Transverse colon (tissue), 4 donors: ENCODE data around the gene MFSD6L. TPM values are rescaled to one million over a fixed set of nuclear protein-coding genes. Genes with fewer than 3 reads are reported as not detected.

ENCODE experiments used
- DNase-seq: peaks from one replicate; pipeline ENCODE4 v3.0.0-alpha.2; 2019
- H3K27ac ChIP-seq, 4 donors: fragments of 200-600 bp; sonication (generic); 2 replicates each; pipeline ENCODE4 v1.5.1; 2016 to 2018; ENCODE audit warnings: inconsistent platforms in 4 of 4
- H3K27me3 ChIP-seq: fragments of 200-600 bp; sonication (generic); 2 replicates; pipeline ENCODE4 v1.5.1; 2017; ENCODE audit warnings: inconsistent platforms
- H3K36me3 ChIP-seq, 4 donors: fragments of 200-600 bp; sonication (generic); 2 replicates each; pipeline ENCODE4 v1.5.1; 2017 to 2019; ENCODE audit warnings: inconsistent platforms in 4 of 4
- H3K4me1 ChIP-seq, 4 donors: fragments of 200-600 bp; sonication (generic); 2 replicates each; pipeline ENCODE4 v1.5.1; 2017 to 2020; ENCODE audit warnings: inconsistent platforms in 4 of 4
- H3K4me3 ChIP-seq, 4 donors: fragments of 200-600 bp; sonication (generic); 1 replicate in 1 of 4; 2 replicates in 3 of 4; pipeline versions ENCODE4 v1.5.1 to v1.6.1; 2017 to 2019; ENCODE audit warnings: inconsistent platforms in 4 of 4
- H3K9me3 ChIP-seq, 2 donors: fragments of 200-600 bp; sonication (generic); 2 replicates each; pipeline ENCODE4 v1.5.1; 2017 to 2019; ENCODE audit warnings: inconsistent platforms in 2 of 2
- EP300 ChIP-seq: sonication (generic); formaldehyde crosslinking; IDR thresholded peaks from one replicate; pipeline ENCODE4 v1.6.1; 2017; ENCODE audit warnings: antibody characterized with exemption, low read depth
- POLR2A ChIP-seq: fragments of 450-650 bp; IDR thresholded peaks from one replicate; pipeline ENCODE4 v1.6.1; 2016; ENCODE audit warnings: antibody characterized with exemption, mild to moderate bottlenecking, moderate library complexity
- POLR2AphosphoS5 ChIP-seq, 3 donors: sonication (generic); formaldehyde crosslinking; IDR thresholded peaks; one replicate each; pipeline ENCODE4 v1.6.1; 2016; ENCODE audit warnings: antibody characterized with exemption in 3 of 3
- WGBS, 2 donors: methylation state at CpG; one replicate each; pipeline ENCODE4 v1.1.5; 2018; ENCODE audit warnings: low coverage in 1 of 2; 5-methylcytosine and 5-hydroxymethylcytosine counted together
- in situ Hi-C, 4 donors: fragments of 200-750 bp; cut with MboI; loops; one replicate each; pipeline versions ENCODE4 v1.15.0 to v1.15.1; 2017; ENCODE audit warnings: low sequenced_read_pairs in 3 of 4, low pct_ligation_motif_present in 1 of 4, low pct_unique_long_range_greater_than_20kb in 1 of 4
- intact Hi-C: fragments of 100-400 bp; cut with DNase I; formaldehyde crosslinking; loops from one replicate; pipeline ENCODE4 v1.15.1; 2023; ENCODE audit warnings: low total_unique reads
- total RNA-seq, 4 donors: library from RNA; depleted of rRNA; stranded (reverse); fragments of >200 nt; gene quantifications; one replicate each; pipeline ENCODE4 v1.1.0, GENCODE V29; 2016
- TF ChIP-seq, protein P1 (sequence below), 5 experiments: fragments of 200-600 bp in 3 of 5; fragments of 450-650 bp in 2 of 5; sonication (generic) in 3 of 5; IDR thresholded peaks; 1 replicate in 2 of 5; 2 replicates in 3 of 5; pipeline ENCODE4 v1.5.1; 2016 to 2017; ENCODE audit warnings: antibody characterized with exemption in 5 of 5, inconsistent platforms in 3 of 5, mild to moderate bottlenecking in 2 of 5, moderate library complexity in 1 of 5

Gene MFSD6L
- total RNA-seq, 4 donors from 2014 or later, result 0.40 to 5.1 (median 3.8) TPM; not detected in 1

DNA sequence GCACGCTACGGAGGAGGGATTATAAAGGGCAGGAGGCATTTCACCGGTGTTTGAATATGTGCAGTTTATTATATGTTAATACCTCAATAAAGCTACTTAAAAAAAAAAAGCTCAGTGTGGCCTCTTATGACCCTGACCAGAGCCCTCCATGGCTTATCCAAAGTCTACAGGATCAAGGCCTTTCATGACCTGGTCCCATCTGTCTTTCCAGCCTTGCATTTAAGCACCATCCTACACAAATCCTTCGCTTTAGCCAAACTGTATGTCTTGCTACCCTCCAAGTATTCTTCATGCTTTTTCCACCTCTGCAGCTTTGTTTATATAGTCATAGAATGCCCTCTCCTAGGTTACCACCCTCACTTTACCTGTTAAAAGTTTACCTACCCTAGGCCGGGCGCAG, 6.5 kb downstream of the MFSD6L start:
- Histone ChIP-seq H3K27ac (no peak overlapping the region), H3K4me3 (no peak overlapping the region), H3K9me3 (peaks cover 0 to 3% of the 10 kb centered on the region in 2 donors), H3K27me3 (no peaks in the 10 kb centered on the region), H3K36me3 (no peaks in the 10 kb centered on the region), H3K4me1 (no peaks in the 10 kb centered on the region)
- TF ChIP-seq, protein P1, sequence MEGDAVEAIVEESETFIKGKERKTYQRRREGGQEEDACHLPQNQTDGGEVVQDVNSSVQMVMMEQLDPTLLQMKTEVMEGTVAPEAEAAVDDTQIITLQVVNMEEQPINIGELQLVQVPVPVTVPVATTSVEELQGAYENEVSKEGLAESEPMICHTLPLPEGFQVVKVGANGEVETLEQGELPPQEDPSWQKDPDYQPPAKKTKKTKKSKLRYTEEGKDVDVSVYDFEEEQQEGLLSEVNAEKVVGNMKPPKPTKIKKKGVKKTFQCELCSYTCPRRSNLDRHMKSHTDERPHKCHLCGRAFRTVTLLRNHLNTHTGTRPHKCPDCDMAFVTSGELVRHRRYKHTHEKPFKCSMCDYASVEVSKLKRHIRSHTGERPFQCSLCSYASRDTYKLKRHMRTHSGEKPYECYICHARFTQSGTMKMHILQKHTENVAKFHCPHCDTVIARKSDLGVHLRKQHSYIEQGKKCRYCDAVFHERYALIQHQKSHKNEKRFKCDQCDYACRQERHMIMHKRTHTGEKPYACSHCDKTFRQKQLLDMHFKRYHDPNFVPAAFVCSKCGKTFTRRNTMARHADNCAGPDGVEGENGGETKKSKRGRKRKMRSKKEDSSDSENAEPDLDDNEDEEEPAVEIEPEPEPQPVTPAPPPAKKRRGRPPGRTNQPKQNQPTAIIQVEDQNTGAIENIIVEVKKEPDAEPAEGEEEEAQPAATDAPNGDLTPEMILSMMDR (IDR thresholded peaks at IDR 0.05), result no peak
- TF ChIP-seq POLR2A, result no peak
- TF ChIP-seq EP300, result no peak
- TF ChIP-seq POLR2AphosphoS5 (IDR thresholded peaks at IDR 0.05), result no peak
- no peak for DNase-seq
- in situ Hi-C loops, result no loop called here
- intact Hi-C loops, result no loop called here
- 50 to 65% methylated on average over 3 to 6 of the region's 6 CpGs for WGBS, 2 donors

DNA sequence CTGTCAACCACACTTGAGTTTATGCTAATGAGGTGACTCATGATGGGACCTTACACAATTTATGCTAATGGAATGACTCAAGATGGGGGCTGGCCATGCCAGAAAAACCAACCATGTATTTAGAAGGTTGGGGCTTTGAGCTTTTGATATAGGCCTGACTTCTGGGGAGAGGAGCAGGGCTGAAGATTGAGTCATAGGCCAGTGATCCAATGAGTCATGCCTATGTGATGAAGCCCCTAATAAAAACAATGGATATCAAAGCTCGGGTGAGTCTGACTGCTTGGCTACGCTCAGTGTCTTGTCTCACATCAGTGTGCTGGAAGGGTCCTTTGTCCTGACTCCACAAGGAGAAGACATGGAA, 7.3 kb downstream of the MFSD6L start:
- H3K9me3 ChIP-seq, result peaks cover 0 to 3% of the 10 kb centered on the region in 2 donors
- intact Hi-C loops (no loop called here), in situ Hi-C loops (no loop called here)
- H3K4me1 ChIP-seq, result no peaks in the 10 kb centered on the region
- no peak overlapping the region for H3K4me3 ChIP-seq
- TF ChIP-seq, protein P1 (IDR thresholded peaks at IDR 0.05), result no peak
- TF ChIP-seq EP300 (no peak), POLR2AphosphoS5 (IDR thresholded peaks at IDR 0.05) (no peak), POLR2A (no peak)
- H3K27ac ChIP-seq, result no peak overlapping the region
- DNase-seq, result no peak
- WGBS, 2 donors, result 68 to 75% methylated on average over 2 of the region's 2 CpGs
- H3K27me3 ChIP-seq, result no peaks in the 10 kb centered on the region
- no peaks in the 10 kb centered on the region for H3K36me3 ChIP-seq

DNA sequence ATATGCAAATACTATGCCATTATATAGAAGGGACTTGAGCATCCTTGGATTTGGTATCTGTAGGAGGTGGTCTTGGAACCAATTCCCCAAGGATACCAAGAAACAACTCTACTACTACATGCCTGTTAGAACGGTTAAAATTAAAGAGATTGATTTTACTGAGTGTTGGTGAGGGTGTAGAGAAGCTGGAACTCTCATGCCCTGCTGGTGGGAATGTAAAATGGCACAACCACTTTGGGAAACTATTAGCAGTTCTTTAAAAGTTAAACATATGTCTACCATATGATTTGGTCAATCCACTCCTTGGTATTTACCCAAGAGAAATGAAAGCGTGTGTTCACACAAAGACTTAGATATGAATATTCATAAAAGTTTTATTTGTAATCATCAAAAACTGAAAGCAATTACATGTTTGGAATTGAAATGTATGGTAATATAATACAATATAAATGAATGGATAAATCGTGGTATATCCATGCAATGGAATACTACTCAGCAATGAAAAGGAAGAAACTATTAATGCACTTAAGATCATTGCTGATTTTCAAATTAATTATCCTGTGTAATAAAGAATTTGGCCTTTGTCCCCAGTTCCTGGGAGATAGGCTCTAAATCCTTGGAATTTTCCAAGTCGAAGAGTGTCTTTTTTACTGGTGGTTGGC, 7.8 kb downstream of the MFSD6L start:
- 82 to 86% methylated on average over 4 of the region's 4 CpGs for WGBS, 2 donors

DNA sequence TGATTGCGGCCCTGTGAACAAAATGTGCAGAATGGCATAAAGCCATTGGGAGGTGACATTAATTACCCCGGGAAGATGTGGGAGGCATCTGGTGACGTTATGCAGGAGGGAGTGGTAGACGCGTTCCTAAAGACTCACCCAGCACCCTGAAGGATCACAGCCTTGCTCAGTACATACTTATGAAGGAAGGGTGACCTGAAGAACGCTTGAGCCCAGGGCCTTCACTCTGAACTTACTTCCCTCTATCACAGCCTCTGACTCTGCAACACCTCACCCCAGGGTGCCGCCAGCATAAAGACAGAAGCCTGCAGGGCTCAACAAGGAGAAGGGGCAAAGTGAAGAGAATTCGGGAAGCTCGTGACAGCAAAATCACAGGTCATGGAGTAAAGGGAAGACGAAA, 9.4 kb downstream of the MFSD6L start:
- Histone ChIP-seq H3K36me3 (no peaks in the 10 kb centered on the region), H3K9me3 (peaks cover 0 to 3% of the 10 kb centered on the region in 2 donors), H3K4me3 (no peak overlapping the region), H3K27ac (no peak overlapping the region), H3K4me1 (peaks cover 0 to 6% (median 0%) of the 10 kb centered on the region in 4 donors), H3K27me3 (no peaks in the 10 kb centered on the region)
- no peak for DNase-seq
- 57 to 73% methylated on average over 8 to 10 of the region's 10 CpGs for WGBS, 2 donors
- TF ChIP-seq POLR2A (no peak), EP300 (no peak), POLR2AphosphoS5 (IDR thresholded peaks at IDR 0.05) (no peak)
- TF ChIP-seq, protein P1 (IDR thresholded peaks at IDR 0.05), result no peak
- intact Hi-C loops, result no loop called here
- in situ Hi-C loops, result no loop called here

More for the DNA sequence above, 7.8 kb downstream of the MFSD6L start:
- no peak overlapping the region for H3K4me3 ChIP-seq
- no peaks in the 10 kb centered on the region for H3K27me3 ChIP-seq
- no peak for TF ChIP-seq POLR2AphosphoS5 (IDR thresholded peaks at IDR 0.05)
- peaks cover 0 to 3% of the 10 kb centered on the region in 2 donors for H3K9me3 ChIP-seq
- H3K36me3 ChIP-seq, result no peaks in the 10 kb centered on the region
- no peak overlapping the region for H3K27ac ChIP-seq
- no peaks in the 10 kb centered on the region for H3K4me1 ChIP-seq
- intact Hi-C loops, result no loop called here
- in situ Hi-C loops, result no loop called here
- DNase-seq, result no peak

DNA sequence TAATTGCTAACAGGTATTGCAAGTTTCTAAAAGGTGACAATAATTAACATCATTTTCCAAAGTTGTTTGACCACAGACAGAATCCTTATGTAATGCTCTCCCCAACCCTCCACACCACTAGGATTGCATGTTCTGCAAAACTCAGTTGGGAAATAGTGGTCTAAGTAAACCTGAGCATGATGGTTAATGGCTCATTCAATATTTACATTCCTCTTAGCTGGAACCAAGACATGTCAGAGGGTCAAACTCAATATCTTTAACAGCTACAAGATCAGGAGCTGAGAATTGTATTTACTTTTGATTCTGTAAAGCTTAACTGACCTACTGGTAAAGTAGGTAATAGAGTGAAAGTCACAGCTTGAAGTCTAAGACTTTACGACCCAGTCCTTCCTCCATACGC, 10.2 kb downstream of the MFSD6L start:
- H3K36me3 ChIP-seq, result no peaks in the 10 kb centered on the region
- H3K27me3 ChIP-seq, result no peaks in the 10 kb centered on the region
- intact Hi-C loops, result no loop called here
- WGBS, 2 donors, result 43% methylated on average over 2 of the region's 2 CpGs; no CpG with 5 or more reads in 1 of the 2 donors
- TF ChIP-seq, protein P1 (IDR thresholded peaks at IDR 0.05), result no peak
- TF ChIP-seq POLR2A (no peak), EP300 (no peak), POLR2AphosphoS5 (IDR thresholded peaks at IDR 0.05) (no peak)
- no peak for DNase-seq
- H3K4me1 ChIP-seq, result peaks cover 0 to 6% (median 0%) of the 10 kb centered on the region in 4 donors
- in situ Hi-C loops, result no loop called here
- H3K9me3 ChIP-seq, result peaks cover 0 to 3% of the 10 kb centered on the region in 2 donors
- H3K4me3 ChIP-seq, result no peak overlapping the region
- H3K27ac ChIP-seq, result no peak overlapping the region
